HEK293 (cell line): Measurements from ENCODE around the gene CFAP46.
"Not testable (repeated sequence)": the region's sequence is repeated elsewhere in the genome, so short reads cannot be mapped to it uniquely, and the experiment has no call there.

Source experiments
- CTCF ChIA-PET: fragments of 350-600 bp; formaldehyde crosslinking; extraction: SDS; loops from one replicate; lab custom pipeline; 2021; ENCODE audit warnings: antibody characterized with exemption; lab: Yijun Ruan, JAX
- POLR2A ChIA-PET: fragments of 300-600 bp; formaldehyde crosslinking; extraction: SDS; loops from one replicate; lab custom pipeline; 2020; ENCODE audit warnings: antibody characterized with exemption, inconsistent platforms; lab: Yijun Ruan, JAX
- H3K27ac ChIP-seq: fragments of 200-500 bp; sonication (Bioruptor generic); 2 replicates; pipeline ENCODE4 v1.5.1; 2014; ENCODE audit warnings: low read depth, low read length, control low read depth, inconsistent platforms; ENCODE audit errors: extremely low read depth
- H3K36me3 ChIP-seq, 2 experiments: fragments of 200-500 bp in 1 of 2; sonication (Bioruptor generic) in 1 of 2; 1 replicate in 1 of 2; 2 replicates in 1 of 2; pipeline ENCODE4 v1.5.1; 2014 to 2017; ENCODE audit warnings: inconsistent platforms in 2 of 2, low read length in 2 of 2; ENCODE audit not compliant: control insufficient read depth in 2 of 2, insufficient read depth in 1 of 2
- H3K4me1 ChIP-seq: fragments of 200-500 bp; sonication (Bioruptor generic); 2 replicates; pipeline ENCODE4 v1.5.1; 2014; ENCODE audit warnings: mild to moderate bottlenecking, low read length, inconsistent platforms; ENCODE audit not compliant: control insufficient read depth, insufficient read depth
- H3K4me3 ChIP-seq: 2 replicates; pipeline ENCODE4 v1.5.1; 2011; ENCODE audit warnings: low read depth, mild to moderate bottlenecking, control low read depth, low read length, moderate library complexity
- H3K9me3 ChIP-seq: fragments of 200-500 bp; sonication (Bioruptor generic); 2 replicates; pipeline ENCODE4 v1.5.1; 2014; ENCODE audit warnings: low read depth, low read length, inconsistent platforms; ENCODE audit not compliant: control insufficient read depth, insufficient read depth
- EGR2 ChIP-seq: fragments of 450-650 bp; formaldehyde crosslinking; IDR thresholded peaks from 2 replicates; pipeline ENCODE4 v1.5.1; 2016; ENCODE audit warnings: low read depth, missing biosample characterization, missing genetic modification characterization
- GLIS2 ChIP-seq: fragments of 450-650 bp; formaldehyde crosslinking; IDR thresholded peaks from 2 replicates; pipeline ENCODE4 v1.5.1; 2016; ENCODE audit warnings: missing biosample characterization, missing genetic modification characterization
- MEIS1 ChIP-seq: sonication (generic); formaldehyde crosslinking; IDR thresholded peaks from 2 replicates; pipeline ENCODE4 v1.8.1; 2022; ENCODE audit warnings: missing genetic modification reagents, mild to moderate bottlenecking, borderline replicate concordance
- MZF1 ChIP-seq: fragments of 450-650 bp; formaldehyde crosslinking; IDR thresholded peaks from 2 replicates; pipeline ENCODE4 v1.5.1; 2017; ENCODE audit warnings: missing biosample characterization, missing genetic modification characterization, borderline replicate concordance
- PRDM6 ChIP-seq: fragments of 450-650 bp; formaldehyde crosslinking; IDR thresholded peaks from 2 replicates; pipeline ENCODE4 v1.5.1; 2017; ENCODE audit warnings: missing biosample characterization, missing genetic modification characterization
- SP3 ChIP-seq: fragments of 450-650 bp; formaldehyde crosslinking; IDR thresholded peaks from 2 replicates; pipeline ENCODE4 v1.5.1; 2016; ENCODE audit warnings: missing biosample characterization, missing genetic modification characterization
- ZNF146 ChIP-seq: fragments of 450-650 bp; formaldehyde crosslinking; IDR thresholded peaks from 2 replicates; pipeline ENCODE4 v1.5.1; 2016; ENCODE audit warnings: missing biosample characterization, missing genetic modification characterization
- ZNF155 ChIP-seq: fragments of 450-650 bp; formaldehyde crosslinking; IDR thresholded peaks from 2 replicates; pipeline ENCODE4 v1.5.1; 2016; ENCODE audit warnings: missing biosample characterization, missing genetic modification characterization
- ZNF157 ChIP-seq: fragments of 450-650 bp; formaldehyde crosslinking; IDR thresholded peaks from 2 replicates; pipeline ENCODE4 v1.5.1; 2016; ENCODE audit warnings: missing biosample characterization, missing genetic modification characterization
- ZNF311 ChIP-seq: fragments of 450-650 bp; formaldehyde crosslinking; IDR thresholded peaks from 2 replicates; pipeline ENCODE4 v1.5.1; 2017; ENCODE audit warnings: missing biosample characterization, missing genetic modification characterization, borderline replicate concordance
- ZNF366 ChIP-seq: fragments of 450-650 bp; formaldehyde crosslinking; conservative IDR thresholded peaks from 2 replicates; pipeline ENCODE4 v1.5.1; 2016; ENCODE audit warnings: missing biosample characterization, missing genetic modification characterization
- ZNF449 ChIP-seq: fragments of 450-650 bp; formaldehyde crosslinking; IDR thresholded peaks from 2 replicates; pipeline ENCODE4 v1.5.1; 2017; ENCODE audit warnings: missing biosample characterization, mild to moderate bottlenecking, missing genetic modification characterization, moderate library complexity
- ZNF513 ChIP-seq: fragments of 450-650 bp; IDR thresholded peaks from 2 replicates; pipeline ENCODE4 v1.5.1; 2018; ENCODE audit warnings: missing biosample characterization, missing genetic modification characterization
- ZNF530 ChIP-seq: fragments of 450-650 bp; formaldehyde crosslinking; IDR thresholded peaks from 2 replicates; pipeline ENCODE4 v1.5.1; 2016; ENCODE audit warnings: low read depth, missing biosample characterization, missing genetic modification characterization
- ZNF555 ChIP-seq: fragments of 450-650 bp; formaldehyde crosslinking; conservative IDR thresholded peaks from 2 replicates; pipeline ENCODE4 v1.5.1; 2017; ENCODE audit warnings: missing biosample characterization, mild to moderate bottlenecking, missing genetic modification characterization, inconsistent platforms
- ZNF596 ChIP-seq: fragments of 450-650 bp; IDR thresholded peaks from 2 replicates; pipeline ENCODE4 v1.5.0; 2018; ENCODE audit warnings: missing biosample characterization, mild to moderate bottlenecking, missing genetic modification characterization, moderate library complexity
- ZNF660 ChIP-seq: fragments of 450-650 bp; IDR thresholded peaks from 2 replicates; pipeline ENCODE4 v1.5.1; 2018; ENCODE audit warnings: missing biosample characterization, mild to moderate bottlenecking, missing genetic modification characterization
- ZNF704 ChIP-seq: fragments of 450-650 bp; formaldehyde crosslinking; IDR thresholded peaks from 2 replicates; pipeline ENCODE4 v1.5.1; 2016; ENCODE audit warnings: missing biosample characterization, missing genetic modification characterization
- ZNF785 ChIP-seq: fragments of 450-650 bp; formaldehyde crosslinking; IDR thresholded peaks from 2 replicates; pipeline ENCODE4 v1.5.1; 2016; ENCODE audit warnings: missing biosample characterization, missing genetic modification characterization

The CFAP46 gene

GRCh38 chr10:132956259-132956658, 13.9 kb upstream of the CFAP46 start:
- peak; percentile 92 for TF ChIP-seq ZNF146 (tag by site-specific recombination)
- H3K27ac ChIP-seq, CTCF ChIA-PET, H3K4me3 ChIP-seq, H3K4me1 ChIP-seq, H3K9me3 ChIP-seq, POLR2A ChIA-PET, H3K36me3 ChIP-seq: not testable (repeated sequence)

- POLR2A ChIA-PET, result no interaction called here
- Histone ChIP-seq H3K4me3 (no peak overlapping the region), H3K4me1 (no peaks in the 10 kb centered on the region), H3K9me3 (no peaks in the 10 kb centered on the region)
- CTCF ChIA-PET, result no interaction called here
- TF ChIP-seq ZNF311 (tag by site-specific recombination) (no peak), ZNF157 (tag by site-specific recombination) (no peak), SP3 (tag by site-specific recombination) (no peak), ZNF366 (tag by site-specific recombination) (no peak), PRDM6 (tag by site-specific recombination) (no peak), ZNF785 (no peak), MEIS1 (no peak), GLIS2 (tag by site-specific recombination) (no peak), ZNF530 (no peak), ZNF596 (tag by site-specific recombination) (no peak), ZNF155 (no peak)
- TF ChIP-seq, all 188 proteins: peak for 0
- no peaks in the 10 kb centered on the region for H3K36me3 ChIP-seq
- no peak overlapping the region for H3K27ac ChIP-seq
Measured at GRCh38 chr10:132955479-132955878, 13.1 kb upstream of the CFAP46 start.

- ChIA-PET CTCF (interaction anchor here (0.5 to 1.2 kb wide), 3 partner anchors 14 to 204 kb away, joined by 3 to 4 read pairs (median 4); no protein-coding TSS in a partner anchor), POLR2A (no interaction called here)
- no peak overlapping the region for H3K4me3 ChIP-seq
- TF ChIP-seq ZNF513 (tag by site-specific recombination) (no peak), ZNF555 (no peak), ZNF449 (tag by site-specific recombination) (no peak), EGR2 (no peak), MZF1 (tag by site-specific recombination) (no peak), ZNF704 (tag by site-specific recombination) (no peak), ZNF660 (tag by site-specific recombination) (no peak)
- H3K4me1 ChIP-seq, result no peaks in the 10 kb centered on the region
- no peak overlapping the region for H3K27ac ChIP-seq
- no peaks in the 10 kb centered on the region for H3K36me3 ChIP-seq
- H3K9me3 ChIP-seq, result no peaks in the 10 kb centered on the region
Measured at GRCh38 chr10:132953428-132953827, 11.1 kb upstream of the CFAP46 start.
